Mesenchymal stem cell (in vitro differentiated cells and primary cell): Measurements from ENCODE around the gene TMEM220.
"Not testable (repeated sequence)": the region's sequence is repeated elsewhere in the genome, so short reads cannot be mapped to it uniquely, and the experiment has no call there.

Source experiments
- DNase-seq: peaks from one replicate; pipeline ENCODE4 v3.0.0-alpha.2; 2013
- H2AFZ ChIP-seq: one replicate; pipeline ENCODE4 v1.6.1; 2013; ENCODE audit warnings: low read depth, mild to moderate bottlenecking, control low read depth, inconsistent platforms, low read length, moderate library complexity
- H2AK5ac ChIP-seq: 2 replicates; pipeline ENCODE4 v1.6.1; 2013; ENCODE audit warnings: low read length, moderate library complexity, mild to moderate bottlenecking, inconsistent platforms; ENCODE audit not compliant: severe bottlenecking
- H2BK120ac ChIP-seq: one replicate; pipeline ENCODE4 v1.6.1; 2013; ENCODE audit warnings: low read depth, mild to moderate bottlenecking, inconsistent platforms, low read length, moderate library complexity
- H2BK12ac ChIP-seq, 2 experiments: one replicate each; pipeline ENCODE4 v1.6.1; 2013; ENCODE audit warnings: inconsistent platforms in 2 of 2, low read length in 2 of 2, mild to moderate bottlenecking in 2 of 2, moderate library complexity in 2 of 2, control low read depth in 1 of 2
- H2BK15ac ChIP-seq: one replicate; pipeline ENCODE4 v1.6.1; 2013; ENCODE audit warnings: mild to moderate bottlenecking, low read depth, inconsistent platforms; ENCODE audit not compliant: poor library complexity, severe bottlenecking
- H2BK5ac ChIP-seq: 2 replicates; pipeline ENCODE4 v1.6.1; 2013; ENCODE audit warnings: low read depth, mild to moderate bottlenecking, low read length, control low read depth, inconsistent platforms; ENCODE audit not compliant: poor library complexity, severe bottlenecking
- H3K14ac ChIP-seq, 2 experiments: one replicate each; pipeline ENCODE4 v1.6.1; 2013; ENCODE audit warnings: inconsistent platforms in 2 of 2, low read length in 2 of 2, control low read depth in 1 of 2, mild to moderate bottlenecking in 1 of 2, moderate library complexity in 1 of 2
- H3K18ac ChIP-seq, 2 experiments: one replicate each; pipeline ENCODE4 v1.6.1; 2013; ENCODE audit warnings: inconsistent platforms in 2 of 2, low read length in 2 of 2, control low read depth in 1 of 2, low read depth in 1 of 2, mild to moderate bottlenecking in 1 of 2
- H3K23ac ChIP-seq, 2 experiments: one replicate each; pipeline ENCODE4 v1.6.1; 2013; ENCODE audit warnings: inconsistent platforms in 2 of 2, low read length in 2 of 2, mild to moderate bottlenecking in 2 of 2, moderate library complexity in 2 of 2, control low read depth in 1 of 2
- H3K27ac ChIP-seq: 2 replicates; pipeline ENCODE4 v1.5.1; 2013; ENCODE audit warnings: mild to moderate bottlenecking, moderate library complexity, low read length, control low read depth, inconsistent platforms; ENCODE audit not compliant: poor library complexity, severe bottlenecking
- H3K27me3 ChIP-seq, 2 experiments: 2 replicates each; pipeline versions ENCODE4 v1.6.1 to v1.7.0; 2013; ENCODE audit warnings: low read length in 2 of 2, mild to moderate bottlenecking in 2 of 2, moderate library complexity in 2 of 2, control low read depth in 1 of 2, inconsistent platforms in 1 of 2; ENCODE audit not compliant: control insufficient read depth in 1 of 2, insufficient read depth in 1 of 2
- H3K36me3 ChIP-seq, 2 experiments: 2 replicates each; pipeline versions ENCODE4 v1.6.1 to v1.7.0; 2013; ENCODE audit warnings: low read length in 2 of 2, control low read depth in 1 of 2, inconsistent platforms in 1 of 2, low read depth in 1 of 2, mild to moderate bottlenecking in 1 of 2; ENCODE audit not compliant: insufficient read depth in 2 of 2, control insufficient read depth in 1 of 2
- H3K4ac ChIP-seq, 2 experiments: one replicate each; pipeline ENCODE4 v1.6.1; 2013; ENCODE audit warnings: inconsistent platforms in 2 of 2, low read length in 2 of 2, mild to moderate bottlenecking in 2 of 2, moderate library complexity in 2 of 2, control low read depth in 1 of 2, low read depth in 1 of 2
- H3K4me1 ChIP-seq: 2 replicates; pipeline ENCODE4 v1.6.1; 2013; ENCODE audit warnings: low read depth, low read length, control low read depth; ENCODE audit not compliant: control insufficient read depth, insufficient read depth
- H3K4me2 ChIP-seq: 2 replicates; pipeline ENCODE4 v1.6.1; 2013; ENCODE audit warnings: low read length, mild to moderate bottlenecking, inconsistent platforms; ENCODE audit not compliant: poor library complexity, severe bottlenecking
- H3K4me3 ChIP-seq, 2 experiments: 2 replicates each; pipeline versions ENCODE4 v1.5.1 to v1.7.0; 2013; ENCODE audit warnings: low read length in 2 of 2, mild to moderate bottlenecking in 2 of 2, control low read depth in 1 of 2, low read depth in 1 of 2; ENCODE audit not compliant: insufficient read depth in 1 of 2
- H3K79me1 ChIP-seq: replicated peaks from 2 replicates; pipeline ENCODE4 v1.6.1; 2013; ENCODE audit warnings: mild to moderate bottlenecking, control low read depth, low read length, inconsistent platforms; ENCODE audit not compliant: poor library complexity, severe bottlenecking
- H3K9ac ChIP-seq: 2 replicates; pipeline ENCODE4 v1.7.0; 2013; ENCODE audit warnings: mild to moderate bottlenecking, low read length, moderate library complexity
- H3K9me3 ChIP-seq: 2 replicates; pipeline ENCODE4 v1.7.0; 2013; ENCODE audit warnings: mild to moderate bottlenecking, low read length; ENCODE audit not compliant: control insufficient read depth
- H4K8ac ChIP-seq: one replicate; pipeline ENCODE4 v1.6.1; 2013; ENCODE audit warnings: inconsistent platforms, mild to moderate bottlenecking, low read length, moderate library complexity
- H4K91ac ChIP-seq: one replicate; pipeline ENCODE4 v1.6.1; 2013; ENCODE audit warnings: mild to moderate bottlenecking, low read length, inconsistent platforms
- WGBS: methylation state at CpG from one replicate; pipeline ENCODE4 v1.1.7; 2013; ENCODE audit warnings: mixed read lengths; 5-methylcytosine and 5-hydroxymethylcytosine counted together

The TMEM220 gene

GRCh38 chr17:10731408-10731879, 1.6 kb upstream of the TMEM220 start:
- Histone ChIP-seq H4K91ac (no peak overlapping the region), H2AFZ (no peak overlapping the region), H3K14ac (no peak overlapping the region), H3K36me3 (peaks cover 0 to 10% of the 10 kb centered on the region in 2 experiments), H4K8ac (peak overlapping the region; percentile 77), H3K27me3 (no peaks in the 10 kb centered on the region), H3K4me1 (peaks cover 6% of the 10 kb centered on the region), H3K9ac (peak overlapping the region; percentile 90), H3K79me1 (no peaks in the 10 kb centered on the region), H2BK120ac (no peak overlapping the region), H3K18ac (no peak overlapping the region), H2AK5ac (no peak overlapping the region), H2BK15ac (no peak overlapping the region), H3K4ac (no peak overlapping the region), H2BK12ac (no peak overlapping the region), H3K23ac (no peak overlapping the region), H3K4me2 (no peak overlapping the region), H3K9me3 (no peaks in the 10 kb centered on the region), H2BK5ac (no peak overlapping the region), H3K27ac (no peak overlapping the region), H3K4me3 (peak overlapping the region in 1 of 2 experiments; percentile 54)
- WGBS: 88% methylated on average over 4 of the region's 6 CpGs
- DNase-seq: no peak

- H3K79me1 ChIP-seq, H3K18ac ChIP-seq, H2AK5ac ChIP-seq, H3K9me3 ChIP-seq, H2BK12ac ChIP-seq, H3K27me3 ChIP-seq, H4K91ac ChIP-seq, H2BK5ac ChIP-seq, H2BK15ac ChIP-seq, DNase-seq, H3K4me1 ChIP-seq, H2AFZ ChIP-seq, H3K4ac ChIP-seq, H3K23ac ChIP-seq, H2BK120ac ChIP-seq, H3K14ac ChIP-seq: not testable (repeated sequence)
- 22% methylated on average over 14 of the region's 15 CpGs for WGBS
- peaks cover 0 to 21% of the 10 kb centered on the region in 2 experiments for H3K36me3 ChIP-seq
- peak overlapping the region; percentile 90 for H3K9ac ChIP-seq
- peak overlapping the region; percentile 82 for H3K4me2 ChIP-seq
- peak overlapping the region; percentile 81 to 89 for H3K4me3 ChIP-seq
- H3K27ac ChIP-seq: peak overlapping the region; percentile 36
- H4K8ac ChIP-seq: peak overlapping the region; percentile 43
Observed at GRCh38 chr17:10730247-10730646, 424 bp upstream of the TMEM220 start.

- no peak overlapping the region for H3K4me3 ChIP-seq
- no peak overlapping the region for H2BK5ac ChIP-seq
- no peak overlapping the region for H2BK15ac ChIP-seq
- no peak overlapping the region for H3K23ac ChIP-seq
- no peak overlapping the region for H3K14ac ChIP-seq
- no peak for DNase-seq
- no peaks in the 10 kb centered on the region for H3K79me1 ChIP-seq
- H3K9me3 ChIP-seq: no peaks in the 10 kb centered on the region
- no peak overlapping the region for H3K4me2 ChIP-seq
- H4K91ac ChIP-seq: no peak overlapping the region
- no peak overlapping the region for H4K8ac ChIP-seq
- H3K4me1 ChIP-seq: peaks cover 6% of the 10 kb centered on the region
- WGBS: 97% methylated on average over 10 of the region's 10 CpGs
- no peak overlapping the region for H2BK120ac ChIP-seq
- no peaks in the 10 kb centered on the region for H3K27me3 ChIP-seq
- H3K18ac ChIP-seq: no peak overlapping the region
- no peak overlapping the region for H3K9ac ChIP-seq
- H3K36me3 ChIP-seq: peaks cover 0 to 28% of the 10 kb centered on the region in 2 experiments
- H2BK12ac ChIP-seq: no peak overlapping the region
- no peak overlapping the region for H2AK5ac ChIP-seq
- H3K4ac ChIP-seq: no peak overlapping the region
- no peak overlapping the region for H2AFZ ChIP-seq
- H3K27ac ChIP-seq: no peak overlapping the region
Observed at GRCh38 chr17:10728331-10728892, 1.4 kb downstream of the TMEM220 start.

- Histone ChIP-seq H2AFZ (no peak overlapping the region), H3K27me3 (no peaks in the 10 kb centered on the region), H3K9ac (no peak overlapping the region), H2BK15ac (no peak overlapping the region), H3K36me3 (peaks cover 0 to 38% of the 10 kb centered on the region in 2 experiments), H3K14ac (no peak overlapping the region), H3K4me2 (no peak overlapping the region), H3K79me1 (no peaks in the 10 kb centered on the region), H3K23ac (no peak overlapping the region), H2BK120ac (no peak overlapping the region), H3K4me1 (peaks cover 6% of the 10 kb centered on the region), H2BK12ac (no peak overlapping the region), H2AK5ac (no peak overlapping the region), H4K8ac (no peak overlapping the region), H3K27ac (no peak overlapping the region), H3K18ac (no peak overlapping the region), H3K4me3 (no peak overlapping the region), H3K4ac (no peak overlapping the region), H2BK5ac (no peak overlapping the region), H4K91ac (no peak overlapping the region), H3K9me3 (no peaks in the 10 kb centered on the region)
- 85% methylated on average over 5 of the region's 5 CpGs for WGBS
- no peak for DNase-seq
Observed at GRCh38 chr17:10727192-10727591, 2.6 kb downstream of the TMEM220 start.
